SU-DHL-6 (cell line): ENCODE data around the gene PARL.

ENCODE experiments used
- H2AFZ ChIP-seq: fragments of 200-600 bp; sonication (generic); 2 replicates; pipeline ENCODE4 v1.6.1; 2014; ENCODE audit warnings: low read depth, mild to moderate bottlenecking, moderate library complexity, mixed read lengths, antibody characterized with exemption, low read length; ENCODE audit not compliant: severe bottlenecking
- H3F3A ChIP-seq: fragments of 200-600 bp; shearing (Covaris generic); 2 replicates; pipeline ENCODE4 v1.6.0; 2016; ENCODE audit warnings: antibody characterized with exemption, mild to moderate bottlenecking; ENCODE audit not compliant: insufficient read depth
- H3K27ac ChIP-seq: fragments of 200-600 bp; sonication (generic); 2 replicates; pipeline ENCODE4 v1.5.1; 2016; ENCODE audit warnings: low read depth, mild to moderate bottlenecking, low read length, moderate library complexity, mixed read lengths
- H3K27me3 ChIP-seq: fragments of 200-600 bp; sonication (generic), shearing (Covaris generic); 2 replicates; pipeline ENCODE4 v1.6.0; 2014; ENCODE audit warnings: mild to moderate bottlenecking, low read length
- H3K36me3 ChIP-seq: fragments of 200-600 bp; sonication (generic); 2 replicates; pipeline ENCODE4 v1.6.1; 2014; ENCODE audit warnings: mild to moderate bottlenecking, low read length, mixed read lengths
- H3K4me2 ChIP-seq: fragments of 300-600, 200-600 bp; shearing (Covaris generic), sonication (generic); 2 replicates; pipeline ENCODE4 v1.6.0; 2014; ENCODE audit warnings: low read length, low read depth, mild to moderate bottlenecking; ENCODE audit not compliant: poor library complexity, severe bottlenecking
- H3K4me3 ChIP-seq: fragments of 200-600 bp; sonication (generic); 2 replicates; pipeline ENCODE4 v1.5.1; 2014; ENCODE audit warnings: antibody characterized with exemption, low read length, mild to moderate bottlenecking, mixed read lengths; ENCODE audit not compliant: insufficient read depth, poor library complexity, severe bottlenecking
- H3K79me2 ChIP-seq: fragments of 200-600 bp; sonication (generic); 2 replicates; pipeline ENCODE4 v1.6.1; 2014; ENCODE audit warnings: mild to moderate bottlenecking, low read length, moderate library complexity; ENCODE audit not compliant: insufficient read depth
- H3K9ac ChIP-seq: fragments of 200-600 bp; sonication (generic); 2 replicates; pipeline ENCODE4 v1.7.0; 2014; ENCODE audit warnings: mild to moderate bottlenecking, low read length
- H3K9me2 ChIP-seq: fragments of 200-600 bp; sonication (generic); replicated peaks from 2 replicates; pipeline ENCODE4 v1.6.1; 2014; ENCODE audit warnings: low read length; ENCODE audit not compliant: insufficient read depth
- H3K9me3 ChIP-seq: fragments of 200-600 bp; sonication (generic); 2 replicates; pipeline ENCODE4 v1.6.1; 2014; ENCODE audit warnings: low read length, mixed read lengths; ENCODE audit not compliant: insufficient read depth
- H4K20me1 ChIP-seq: fragments of 200-600 bp; sonication (generic); 2 replicates; pipeline ENCODE4 v1.6.1; 2014; ENCODE audit warnings: low read depth, mild to moderate bottlenecking, antibody characterized with exemption, low read length, moderate library complexity, mixed read lengths
- CTCF ChIP-seq: fragments of 200-600 bp; sonication (generic); IDR thresholded peaks from one replicate; pipeline ENCODE4 v1.5.1; 2017; ENCODE audit warnings: antibody characterized with exemption, mild to moderate bottlenecking, low read length, moderate library complexity; ENCODE audit not compliant: insufficient read depth, poor library complexity, severe bottlenecking
- EZH2phosphoT487 ChIP-seq: fragments of 200-600 bp; sonication (generic), shearing (Covaris generic); conservative IDR thresholded peaks from 2 replicates; pipeline ENCODE4 v1.6.1; 2018; ENCODE audit warnings: mild to moderate bottlenecking, antibody characterized with exemption, low read length, moderate library complexity, mixed read lengths

PARL gene

GRCh38 chr3:183828538-183828870 lies 56.2 kb downstream of the PARL start:
- Histone ChIP-seq H3K9ac (no peak overlapping the region), H3F3A (peaks cover 10% of the 10 kb centered on the region), H3K9me2 (no peaks in the 10 kb centered on the region), H3K27ac (no peak overlapping the region), H3K79me2 (no peaks in the 10 kb centered on the region), H2AFZ (no peak overlapping the region), H3K36me3 (no peaks in the 10 kb centered on the region; the same call in 1 of the 2 replicates), H4K20me1 (no peaks in the 10 kb centered on the region), H3K9me3 (no peaks in the 10 kb centered on the region), H3K4me2 (no peak overlapping the region), H3K27me3 (no peaks in the 10 kb centered on the region), H3K4me3 (no peak overlapping the region)
- TF ChIP-seq CTCF (no peak), EZH2phosphoT487 (no peak)

- Histone ChIP-seq H3F3A (peaks cover 10% of the 10 kb centered on the region), H3K4me3 (no peak overlapping the region), H2AFZ (no peak overlapping the region), H4K20me1 (no peaks in the 10 kb centered on the region), H3K27me3 (no peaks in the 10 kb centered on the region), H3K79me2 (no peaks in the 10 kb centered on the region), H3K36me3 (no peaks in the 10 kb centered on the region; the same call in 1 of the 2 replicates), H3K9me2 (no peaks in the 10 kb centered on the region), H3K9ac (no peak overlapping the region), H3K9me3 (no peaks in the 10 kb centered on the region), H3K27ac (no peak overlapping the region), H3K4me2 (no peak overlapping the region)
- TF ChIP-seq EZH2phosphoT487 (no peak), CTCF (no peak)
Measured at GRCh38 chr3:183827809-183828537, 56.7 kb downstream of the PARL start.

GRCh38 chr3:183826448-183827250 lies 58.0 kb downstream of the PARL start:
- no peak overlapping the region for H3K27ac ChIP-seq

More at GRCh38 chr3:183826448-183827250, 58.0 kb downstream of the PARL start:
- Histone ChIP-seq H3K27me3 (no peaks in the 10 kb centered on the region), H4K20me1 (no peaks in the 10 kb centered on the region), H3F3A (peaks cover 10% of the 10 kb centered on the region), H3K9me3 (no peaks in the 10 kb centered on the region), H2AFZ (no peak overlapping the region), H3K36me3 (no peaks in the 10 kb centered on the region), H3K4me2 (no peak overlapping the region), H3K79me2 (no peaks in the 10 kb centered on the region), H3K4me3 (no peak overlapping the region), H3K9ac (no peak overlapping the region), H3K9me2 (no peaks in the 10 kb centered on the region)
- TF ChIP-seq EZH2phosphoT487 = no peak
- no peak for TF ChIP-seq CTCF
